IMR-90 (cell line): Measurements from ENCODE around the gene ELK3. TPM values are rescaled to one million over a fixed set of nuclear protein-coding genes. Genes with fewer than 3 reads are reported as not detected.

ENCODE experiments used
- ATAC-seq: fragments of 200-7000 bp; cut with Tn5 transposase; 2 replicates; pipeline ENCODE4 v1.9.1; 2020; ENCODE audit warnings: low read depth, mild to moderate bottlenecking, moderate library complexity
- BruUV-seq: library from RNA; stranded (reverse); fragments of 400-500 nt; replicated peaks from 2 replicates; lab custom pipeline; 2021; lab: Mats Ljungman, UMichigan
- CTCF ChIA-PET: fragments of 300-600 bp; formaldehyde crosslinking; extraction: SDS; loops from one replicate; lab custom pipeline; 2021; ENCODE audit warnings: antibody characterized with exemption; lab: Yijun Ruan, JAX
- POLR2A ChIA-PET: fragments of 300-600 bp; sonication (Branson Sonifier 250); formaldehyde crosslinking; loops from one replicate; lab custom pipeline; 2022; ENCODE audit warnings: antibody characterized with exemption; ENCODE audit not compliant: unreplicated experiment; lab: Charles Lee
- DNase-seq: peaks from one replicate; pipeline ENCODE4 v3.0.0; 2013
- H2AFZ ChIP-seq: replicated peaks from 2 replicates; pipeline ENCODE3; 2013; ENCODE audit warnings: low read length, mild to moderate bottlenecking; ENCODE audit not compliant: poor library complexity
- H2AK5ac ChIP-seq: 2 replicates; pipeline ENCODE4 v1.6.1; 2013; ENCODE audit warnings: low read depth, low read length, inconsistent platforms
- H2AK9ac ChIP-seq: replicated peaks from 2 replicates; pipeline ENCODE3; 2013; ENCODE audit warnings: mild to moderate bottlenecking, low read depth, low read length, moderate library complexity; ENCODE audit not compliant: poor library complexity
- H2BK120ac ChIP-seq: 2 replicates; pipeline ENCODE4 v1.6.1; 2013; ENCODE audit warnings: low read depth, low read length, inconsistent platforms
- H2BK15ac ChIP-seq: 3 replicates; pipeline ENCODE4 v1.6.1; 2013; ENCODE audit warnings: low read depth, low read length, inconsistent platforms
- H2BK20ac ChIP-seq: 2 replicates; pipeline ENCODE4 v1.6.1; 2013; ENCODE audit warnings: low read depth, mild to moderate bottlenecking, inconsistent platforms, low read length, moderate library complexity
- H2BK5ac ChIP-seq: 2 replicates; pipeline ENCODE4 v1.6.1; 2013; ENCODE audit warnings: mild to moderate bottlenecking, low read depth, low read length, inconsistent platforms; ENCODE audit not compliant: poor library complexity, severe bottlenecking
- H3K14ac ChIP-seq: replicated peaks from 2 replicates; pipeline ENCODE4 v1.6.1; 2013; ENCODE audit warnings: low read depth, low read length, inconsistent platforms
- H3K18ac ChIP-seq: 2 replicates; pipeline ENCODE4 v1.6.1; 2013; ENCODE audit warnings: low read depth, low read length, control low read depth
- H3K23ac ChIP-seq: 2 replicates; pipeline ENCODE4 v1.6.1; 2013; ENCODE audit warnings: low read depth, low read length, inconsistent platforms
- H3K27ac ChIP-seq: 2 replicates; pipeline ENCODE4 v1.5.1; 2013; ENCODE audit warnings: mild to moderate bottlenecking, control low read depth, low read length; ENCODE audit not compliant: insufficient read depth
- H3K27me3 ChIP-seq: 2 replicates; pipeline ENCODE4 v1.6.1; 2013; ENCODE audit warnings: low read length; ENCODE audit not compliant: control insufficient read depth, insufficient read depth
- H3K36me3 ChIP-seq: 2 replicates; pipeline ENCODE4 v1.6.1; 2013; ENCODE audit warnings: low read length, mixed read lengths; ENCODE audit not compliant: control insufficient read depth, insufficient read depth
- H3K4ac ChIP-seq: 2 replicates; pipeline ENCODE4 v1.6.1; 2013; ENCODE audit warnings: low read depth, low read length, inconsistent platforms
- H3K4me1 ChIP-seq: 2 replicates; pipeline ENCODE4 v1.6.1; 2013; ENCODE audit warnings: low read length, mixed read lengths; ENCODE audit not compliant: control insufficient read depth, insufficient read depth
- H3K4me2 ChIP-seq: 2 replicates; pipeline ENCODE4 v1.6.1; 2013; ENCODE audit warnings: low read depth, mild to moderate bottlenecking, control low read depth, low read length, moderate library complexity
- H3K4me3 ChIP-seq: 2 replicates; pipeline ENCODE4 v1.5.1; 2013; ENCODE audit warnings: low read depth, mild to moderate bottlenecking, control low read depth, low read length, moderate library complexity; ENCODE audit not compliant: insufficient read depth
- H3K56ac ChIP-seq: 2 replicates; pipeline ENCODE4 v1.6.1; 2013; ENCODE audit warnings: low read length, inconsistent platforms; ENCODE audit not compliant: insufficient read depth; ENCODE audit errors: extremely low read depth
- H3K79me1 ChIP-seq, 2 experiments: 2 replicates each; pipeline ENCODE4 v1.6.1; 2013; ENCODE audit warnings: low read length in 2 of 2, inconsistent platforms in 1 of 2, low read depth in 1 of 2
- H3K9ac ChIP-seq: 2 replicates; pipeline ENCODE4 v1.6.1; 2013; ENCODE audit warnings: low read depth, low read length, control low read depth
- H3K9me1 ChIP-seq: 2 replicates; pipeline ENCODE4 v1.6.1; 2013; ENCODE audit warnings: low read length, inconsistent platforms; ENCODE audit not compliant: insufficient read depth
- H3K9me3 ChIP-seq: 2 replicates; pipeline ENCODE4 v1.6.1; 2013; ENCODE audit warnings: low read length; ENCODE audit not compliant: control insufficient read depth, insufficient read depth
- H4K20me1 ChIP-seq: 2 replicates; pipeline ENCODE4 v1.6.1; 2013; ENCODE audit warnings: low read length, inconsistent platforms; ENCODE audit not compliant: insufficient read depth
- H4K5ac ChIP-seq: 2 replicates; pipeline ENCODE4 v1.6.1; 2013; ENCODE audit warnings: mild to moderate bottlenecking, low read depth, low read length, control low read depth
- H4K8ac ChIP-seq, 2 experiments: 2 replicates each; pipeline ENCODE4 v1.6.1; 2013; ENCODE audit warnings: low read depth in 2 of 2, low read length in 2 of 2, control low read depth in 1 of 2, inconsistent platforms in 1 of 2
- H4K91ac ChIP-seq: 2 replicates; pipeline ENCODE4 v1.6.1; 2013; ENCODE audit warnings: low read depth, low read length, inconsistent platforms; ENCODE audit not compliant: insufficient read depth
- CEBPB ChIP-seq: IDR thresholded peaks from 2 replicates; pipeline ENCODE4 v1.6.1; 2012; ENCODE audit warnings: low read depth, low read length, improper control_type of control experiment
- ELK1 ChIP-seq: fragments of 150-350 bp; IDR thresholded peaks from 2 replicates; pipeline ENCODE4 v1.6.1; 2016; ENCODE audit warnings: low read depth, mild to moderate bottlenecking, low read length, moderate library complexity, borderline replicate concordance
- NFE2L2 ChIP-seq: fragments of 150-350 bp; IDR thresholded peaks from 2 replicates; pipeline ENCODE4 v1.6.1; 2016; ENCODE audit warnings: low read depth, mild to moderate bottlenecking, low read length
- RAD21 ChIP-seq: IDR thresholded peaks from 2 replicates; pipeline ENCODE4 v1.6.1; 2012; ENCODE audit warnings: low read length, improper control_type of control experiment
- RFX5 ChIP-seq: IDR thresholded peaks from 2 replicates; pipeline ENCODE4 v1.8.0; 2012; ENCODE audit warnings: low read depth, mild to moderate bottlenecking, low read length, moderate library complexity
- USF2 ChIP-seq: fragments of 150-350 bp; IDR thresholded peaks from 2 replicates; pipeline ENCODE4 v1.6.1; 2017; ENCODE audit warnings: mild to moderate bottlenecking, antibody characterized with exemption, low read length, low read depth
- WGBS, 2 experiments: methylation state at CpG; one replicate each; pipeline versions ENCODE4 v1.1.5 to v1.1.7; 2013; ENCODE audit warnings: missing lambda C conversion rate in 2 of 2; ENCODE audit not compliant: insufficient read length in 1 of 2; ENCODE audit errors: extremely low coverage in 2 of 2; 5-methylcytosine and 5-hydroxymethylcytosine counted together
- dilution Hi-C: fragments of 300-500 bp; cut with HindIII; formaldehyde crosslinking; loops from one replicate; pipeline ENCODE4 v1.14.3; 2018; ENCODE audit warnings: low sequenced_read_pairs; ENCODE audit not compliant: unreplicated experiment
- in situ Hi-C: fragments of 300-500 bp; cut with MboI; formaldehyde crosslinking; loops from 3 replicates; pipeline ENCODE4 v1.14.3; 2019; ENCODE audit warnings: low sequenced_read_pairs, inconsistent platforms, mixed read lengths
- intact Hi-C: fragments of 100-400 bp; cut with micrococcal nuclease; formaldehyde crosslinking; loops from 2 replicates; pipeline ENCODE4 v1.10.0; 2022
- polyA plus RNA-seq, 3 experiments: library from polyadenylated mRNA; depleted of rRNA; stranded (reverse); fragments of >200 nt; gene quantifications; 2 replicates each; pipeline ENCODE4 v1.2.3, GENCODE V29; 2012; ENCODE audit warnings: low replicate concordance in 1 of 3
- total RNA-seq: library from RNA; depleted of rRNA; stranded (reverse); fragments of >200 nt; gene quantifications from 2 replicates; pipeline ENCODE4 v1.2.3, GENCODE V29; 2012

ELK3 gene
- total and polyA plus RNA-seq, 2 of the 4 experiments (the other 2 are of a cell fraction) = 14.5 to 27.5 TPM

GRCh38 chr12:96255077-96255476, 60.9 kb downstream of the ELK3 start:
- DNase-seq = peak; percentile 57
- dilution Hi-C loops = no loop called here
- intact Hi-C loops = no loop called here
- H2BK15ac ChIP-seq = no peak overlapping the region
- H2AK9ac ChIP-seq = no peak overlapping the region
- H3K79me1 ChIP-seq = peaks cover 32 to 93% of the 10 kb centered on the region in 2 experiments
- H3K4me2 ChIP-seq = no peak overlapping the region
- H2BK20ac ChIP-seq = no peak overlapping the region
- no peak overlapping the region for H2AK5ac ChIP-seq
- no peak overlapping the region for H3K18ac ChIP-seq
- no TSS peak for BruUV-seq
- H3K23ac ChIP-seq = no peak overlapping the region
- no peak overlapping the region for H4K8ac ChIP-seq
- no peak overlapping the region for H3K14ac ChIP-seq
- H2BK5ac ChIP-seq = no peak overlapping the region
- no peak overlapping the region for H2AFZ ChIP-seq
- H3K9me3 ChIP-seq = no peaks in the 10 kb centered on the region
- H4K5ac ChIP-seq = no peak overlapping the region
- no peak overlapping the region for H3K4me3 ChIP-seq
- ChIA-PET CTCF (interaction anchor here (1.0 kb wide), 1 partner anchor 16 kb away, joined by 3 read pairs; no protein-coding TSS in a partner anchor), POLR2A (no interaction called here)
- ATAC-seq = no peak
- no peak overlapping the region for H3K27ac ChIP-seq
- peaks cover 17% of the 10 kb centered on the region for H3K4me1 ChIP-seq
- TF ChIP-seq RAD21 (no peak), USF2 (no peak), ELK1 (no peak), RFX5 (no peak), CEBPB (no peak), NFE2L2 (no peak)
- no peak overlapping the region for H2BK120ac ChIP-seq
- H3K9me1 ChIP-seq = peaks cover 19% of the 10 kb centered on the region
- peaks cover 68% of the 10 kb centered on the region for H4K20me1 ChIP-seq
- no peak overlapping the region for H3K56ac ChIP-seq
- no peaks in the 10 kb centered on the region for H3K27me3 ChIP-seq
- no peak overlapping the region for H3K4ac ChIP-seq
- in situ Hi-C loops = no loop called here
- no peak overlapping the region for H3K9ac ChIP-seq
- peaks cover 21% of the 10 kb centered on the region for H3K36me3 ChIP-seq
- no peak overlapping the region for H4K91ac ChIP-seq
- 86% methylated on average over 8 of the region's 8 CpGs; no CpG with 5 or more reads in 1 of the 2 experiments for WGBS, 2 experiments
